Neuronal stem cell (in vitro differentiated cells): Measurements from ENCODE around the gene PLEKHH1.

Experiments used
- DNase-seq: peaks from one replicate; pipeline ENCODE4 v3.0.0-alpha.2; 2013; ENCODE audit warnings: low spot score
- H2AFZ ChIP-seq: one replicate; pipeline ENCODE4 v1.6.1; 2013; ENCODE audit warnings: mild to moderate bottlenecking, low read length, inconsistent platforms
- H2AK5ac ChIP-seq: 2 replicates; pipeline ENCODE4 v1.6.1; 2013; ENCODE audit warnings: low read depth, mild to moderate bottlenecking, inconsistent platforms, low read length, moderate library complexity, mixed read lengths
- H2BK120ac ChIP-seq: 2 replicates; pipeline ENCODE4 v1.6.1; 2013; ENCODE audit warnings: low read depth, mild to moderate bottlenecking, inconsistent platforms, low read length, moderate library complexity, mixed read lengths
- H2BK12ac ChIP-seq: one replicate; pipeline ENCODE4 v1.6.1; 2013; ENCODE audit warnings: low read length, inconsistent platforms
- H2BK15ac ChIP-seq: 2 replicates; pipeline ENCODE4 v1.6.1; 2013; ENCODE audit warnings: mild to moderate bottlenecking, low read length, inconsistent platforms, mixed read lengths
- H2BK5ac ChIP-seq: one replicate; pipeline ENCODE4 v1.6.1; 2013; ENCODE audit warnings: inconsistent platforms, mild to moderate bottlenecking, low read length, moderate library complexity
- H3K14ac ChIP-seq: one replicate; pipeline ENCODE4 v1.6.1; 2013; ENCODE audit warnings: low read length, inconsistent platforms
- H3K18ac ChIP-seq: 2 replicates; pipeline ENCODE4 v1.6.1; 2013; ENCODE audit warnings: low read length, inconsistent platforms
- H3K23ac ChIP-seq: 2 replicates; pipeline ENCODE4 v1.6.1; 2013; ENCODE audit warnings: low read depth, mild to moderate bottlenecking, mixed read lengths, low read length, inconsistent platforms; ENCODE audit not compliant: poor library complexity
- H3K27ac ChIP-seq: replicated peaks from 3 replicates; pipeline ENCODE4 v1.5.1; 2013; ENCODE audit warnings: low read length, inconsistent platforms
- H3K27me3 ChIP-seq, 3 experiments: 2 replicates each; pipeline ENCODE4 v1.6.1; 2013; ENCODE audit warnings: low read length in 3 of 3, mild to moderate bottlenecking in 2 of 3, inconsistent platforms in 1 of 3, low read depth in 1 of 3, mixed read lengths in 1 of 3, moderate library complexity in 1 of 3; ENCODE audit not compliant: control insufficient read depth in 3 of 3, insufficient read depth in 3 of 3
- H3K36me3 ChIP-seq, 2 donors: replicated peaks in 1 of 2; 2 replicates each; pipeline ENCODE4 v1.6.1; 2013; ENCODE audit warnings: low read length in 2 of 2; ENCODE audit not compliant: control insufficient read depth in 2 of 2, insufficient read depth in 2 of 2
- H3K4ac ChIP-seq: 2 replicates; pipeline ENCODE4 v1.6.1; 2013; ENCODE audit warnings: inconsistent platforms, mild to moderate bottlenecking, low read length, moderate library complexity
- H3K4me1 ChIP-seq, 2 donors: 1 replicate in 1 of 2; 2 replicates in 1 of 2; pipeline ENCODE4 v1.6.1; 2013; ENCODE audit warnings: low read length in 2 of 2, low read depth in 1 of 2; ENCODE audit not compliant: control insufficient read depth in 2 of 2, insufficient read depth in 1 of 2
- H3K4me2 ChIP-seq: one replicate; pipeline ENCODE4 v1.6.1; 2013; ENCODE audit warnings: mild to moderate bottlenecking, low read length, inconsistent platforms; ENCODE audit not compliant: insufficient read depth, poor library complexity, severe bottlenecking
- H3K4me3 ChIP-seq, 2 donors: 2 replicates each; pipeline ENCODE4 v1.5.1; 2013; ENCODE audit warnings: low read length in 2 of 2, mild to moderate bottlenecking in 2 of 2, inconsistent platforms in 1 of 2, moderate library complexity in 1 of 2
- H3K79me1 ChIP-seq: one replicate; pipeline ENCODE4 v1.6.1; 2013; ENCODE audit warnings: low read depth, mild to moderate bottlenecking, inconsistent platforms, low read length, moderate library complexity
- H3K9ac ChIP-seq: one replicate; pipeline ENCODE4 v1.6.1; 2013; ENCODE audit warnings: mild to moderate bottlenecking, low read depth, low read length, inconsistent platforms; ENCODE audit not compliant: poor library complexity
- H3K9me3 ChIP-seq, 2 donors: replicated peaks in 1 of 2; 2 replicates each; pipeline versions ENCODE3 to v1.6.1; 2013; ENCODE audit warnings: low read length in 2 of 2, mild to moderate bottlenecking in 2 of 2, inconsistent platforms in 1 of 2, low read depth in 1 of 2, mixed read lengths in 1 of 2, moderate library complexity in 1 of 2; ENCODE audit not compliant: control insufficient read depth in 2 of 2, insufficient read depth in 1 of 2
- H4K8ac ChIP-seq: one replicate; pipeline ENCODE4 v1.6.1; 2013; ENCODE audit warnings: low read depth, mild to moderate bottlenecking, inconsistent platforms, low read length, moderate library complexity
- H4K91ac ChIP-seq: one replicate; pipeline ENCODE4 v1.6.1; 2013; ENCODE audit warnings: low read length, low read depth, mild to moderate bottlenecking, inconsistent platforms; ENCODE audit not compliant: poor library complexity
- WGBS, 2 donors: extraction: QIAGEN DNeasy Blood & Tissue Kit; methylation state at CpG; one replicate each; pipeline ENCODE4 v1.1.7; 2013; ENCODE audit warnings: missing lambda C conversion rate in 2 of 2, mixed read lengths in 1 of 2; ENCODE audit not compliant: insufficient read length in 2 of 2, insufficient replicate concordance in 1 of 2; ENCODE audit errors: extremely low coverage in 2 of 2; 5-methylcytosine and 5-hydroxymethylcytosine counted together

The PLEKHH1 gene

GRCh38 chr14:67497216-67497615, 35.9 kb upstream of the PLEKHH1 start:
- Histone ChIP-seq H2BK120ac (no peak overlapping the region), H3K36me3 (no peaks in the 10 kb centered on the region), H3K27me3 (no peaks in the 10 kb centered on the region), H3K79me1 (no peaks in the 10 kb centered on the region), H3K18ac (no peak overlapping the region), H3K4ac (peak overlapping the region; percentile 40), H3K14ac (no peak overlapping the region), H2BK15ac (no peak overlapping the region), H2AK5ac (no peak overlapping the region), H4K8ac (no peak overlapping the region), H3K9ac (no peak overlapping the region), H3K4me1 (no peaks in the 10 kb centered on the region), H4K91ac (no peak overlapping the region), H2BK12ac (no peak overlapping the region), H3K23ac (no peak overlapping the region), H2BK5ac (no peak overlapping the region), H2AFZ (no peak overlapping the region), H3K27ac (no peak overlapping the region), H3K4me3 (no peak overlapping the region), H3K9me3 (peaks cover 2 to 20% of the 10 kb centered on the region in 2 donors), H3K4me2 (no peak overlapping the region)
- WGBS, 2 donors: no CpG with 5 or more reads among the region's 13 CpGs
- no peak for DNase-seq

GRCh38 chr14:67497716-67498115, 35.4 kb upstream of the PLEKHH1 start:
- Histone ChIP-seq H2BK15ac (no peak overlapping the region), H4K91ac (no peak overlapping the region)
- WGBS, 2 donors: no CpG with 5 or more reads among the region's 4 CpGs

GRCh38 chr14:67500981-67501380, 32.1 kb upstream of the PLEKHH1 start:
- DNase-seq: no peak
- no CpG with 5 or more reads among the region's 3 CpGs for WGBS, 2 donors
- H2AK5ac ChIP-seq: no peak overlapping the region
- H3K4me1 ChIP-seq: no peaks in the 10 kb centered on the region
- no peak overlapping the region for H2BK5ac ChIP-seq
- no peaks in the 10 kb centered on the region for H3K79me1 ChIP-seq
- H3K9ac ChIP-seq: no peak overlapping the region
- H4K91ac ChIP-seq: no peak overlapping the region
- no peak overlapping the region for H2BK12ac ChIP-seq
- no peaks in the 10 kb centered on the region for H3K36me3 ChIP-seq
- H3K23ac ChIP-seq: no peak overlapping the region
- H3K27ac ChIP-seq: no peak overlapping the region
- H3K9me3 ChIP-seq: no peaks in the 10 kb centered on the region
- no peak overlapping the region for H3K4me3 ChIP-seq
- no peak overlapping the region for H2BK15ac ChIP-seq
- H4K8ac ChIP-seq: no peak overlapping the region
- no peak overlapping the region for H3K4me2 ChIP-seq
- H3K18ac ChIP-seq: no peak overlapping the region
- no peak overlapping the region for H2AFZ ChIP-seq
- no peaks in the 10 kb centered on the region for H3K27me3 ChIP-seq
- no peak overlapping the region for H3K14ac ChIP-seq
- H3K4ac ChIP-seq: no peak overlapping the region
- no peak overlapping the region for H2BK120ac ChIP-seq

More at GRCh38 chr14:67497716-67498115, 35.4 kb upstream of the PLEKHH1 start:
- H3K4me1 ChIP-seq: no peaks in the 10 kb centered on the region
- H3K79me1 ChIP-seq: no peaks in the 10 kb centered on the region
- H3K18ac ChIP-seq: no peak overlapping the region
- no peaks in the 10 kb centered on the region for H3K27me3 ChIP-seq
- no peak overlapping the region for H4K8ac ChIP-seq
- no peak overlapping the region for H3K9ac ChIP-seq
- no peak overlapping the region for H3K4ac ChIP-seq
- no peak overlapping the region for H2BK120ac ChIP-seq
- no peak overlapping the region for H3K14ac ChIP-seq
- H3K27ac ChIP-seq: no peak overlapping the region
- no peak overlapping the region for H2AK5ac ChIP-seq
- H2BK5ac ChIP-seq: no peak overlapping the region
- DNase-seq: no peak
- H2AFZ ChIP-seq: no peak overlapping the region
- peaks cover 2 to 18% of the 10 kb centered on the region in 2 donors for H3K9me3 ChIP-seq
- no peak overlapping the region for H3K4me2 ChIP-seq
- no peak overlapping the region for H3K4me3 ChIP-seq
- H2BK12ac ChIP-seq: no peak overlapping the region
- H3K23ac ChIP-seq: no peak overlapping the region
- no peaks in the 10 kb centered on the region for H3K36me3 ChIP-seq

- H3K4ac ChIP-seq: no peak overlapping the region
- H3K27ac ChIP-seq: no peak overlapping the region
- H2AK5ac ChIP-seq: no peak overlapping the region
- no peak overlapping the region for H3K4me2 ChIP-seq
- H4K8ac ChIP-seq: no peak overlapping the region
- H3K9ac ChIP-seq: no peak overlapping the region
- H2AFZ ChIP-seq: no peak overlapping the region
- H4K91ac ChIP-seq: no peak overlapping the region
- no peak overlapping the region for H3K4me3 ChIP-seq
- no peak overlapping the region for H3K14ac ChIP-seq
- H3K18ac ChIP-seq: no peak overlapping the region
- no peaks in the 10 kb centered on the region for H3K36me3 ChIP-seq
- H2BK15ac ChIP-seq: no peak overlapping the region
- H2BK5ac ChIP-seq: no peak overlapping the region
- no peak overlapping the region for H2BK120ac ChIP-seq
- no peak overlapping the region for H2BK12ac ChIP-seq
- no peaks in the 10 kb centered on the region for H3K27me3 ChIP-seq
- no peaks in the 10 kb centered on the region for H3K9me3 ChIP-seq
- no CpG with 5 or more reads among the region's 4 CpGs for WGBS, 2 donors
- no peaks in the 10 kb centered on the region for H3K4me1 ChIP-seq
- no peak for DNase-seq
- no peak overlapping the region for H3K23ac ChIP-seq
- no peaks in the 10 kb centered on the region for H3K79me1 ChIP-seq
These were observed 31.4 kb upstream of the PLEKHH1 start for GRCh38 chr14:67501670-67502069.
